ENCODE data around the gene HACD3. TPM values are rescaled to one million over a fixed set of nuclear protein-coding genes. Genes with fewer than 3 reads are reported as not detected.
A peak's percentile ranks its signal among the peaks of the same experiment; 100 is the strongest.

HACD3 gene
- total and polyA plus RNA-seq, 2 of the 13 experiments (the other 11 are each of a cell fraction or from before 2014, with no cell fraction given): 73.6 to 161 TPM

- TF ChIP-seq ZBTB34 (CRISPR knock-in tag; IDR thresholded peaks at IDR 0.05) (peak; percentile 73), MLX (CRISPR knock-in tag; IDR thresholded peaks at IDR 0.05) (peak; percentile 33; the same call in 1 of the 2 replicates), IKZF4 (CRISPR knock-in tag; IDR thresholded peaks at IDR 0.05; ENCODE audit: borderline replicate concordance, low read depth, not compliant biosample characterization) (no peak), AGO2 (optimal IDR thresholded peaks at IDR 0.05; ENCODE audit: low read depth, low read length) (peak; percentile 83), ATF7 (IDR thresholded peaks at IDR 0.05) (no peak), ATF7 (CRISPR knock-in tag; IDR thresholded peaks at IDR 0.05) (no peak), PAXIP1 (CRISPR knock-in tag; conservative IDR thresholded peaks at IDR 0.05) (peak; percentile 69), HMG20B (CRISPR knock-in tag; conservative IDR thresholded peaks at IDR 0.05) (peak; percentile 87), ZNF746 (CRISPR knock-in tag; IDR thresholded peaks at IDR 0.05) (peak; percentile 47; the same call in 1 of the 2 replicates), NFKB2 (CRISPR knock-in tag; IDR thresholded peaks at IDR 0.05; ENCODE audit: borderline replicate concordance) (peak; percentile 84; the same call in 1 of the 2 replicates), ZFX (CRISPR knock-in tag; IDR thresholded peaks at IDR 0.05; ENCODE audit: low read depth) (peak; percentile 98), GTF2F1 (IDR thresholded peaks at IDR 0.05; ENCODE audit: low read length) (no peak), ZBTB49 (CRISPR knock-in tag; IDR thresholded peaks at IDR 0.05; ENCODE audit: borderline replicate concordance) (peak; percentile 88; the same call in 1 of the 2 replicates), KDM5A (IDR thresholded peaks at IDR 0.05; ENCODE audit: borderline replicate concordance, low read length) (peak; percentile 96), ZFP36L1 (CRISPR knock-in tag; IDR thresholded peaks at IDR 0.05) (peak; percentile 95), DRAP1 (CRISPR knock-in tag; IDR thresholded peaks at IDR 0.05) (peak; percentile 91), TBP (CRISPR knock-in tag; IDR thresholded peaks at IDR 0.05) (no peak), DMTF1 (CRISPR knock-in tag; IDR thresholded peaks at IDR 0.05) (no peak)
Observed at GRCh38 chr15:65610871-65611718, 80.8 kb downstream of the HACD3 start, which contains the start of gene INTS14 (continued).

Measured in HepG2 (cell line).